ENCODE measurements around the gene PHOX2A.

Gene PHOX2A

DNA sequence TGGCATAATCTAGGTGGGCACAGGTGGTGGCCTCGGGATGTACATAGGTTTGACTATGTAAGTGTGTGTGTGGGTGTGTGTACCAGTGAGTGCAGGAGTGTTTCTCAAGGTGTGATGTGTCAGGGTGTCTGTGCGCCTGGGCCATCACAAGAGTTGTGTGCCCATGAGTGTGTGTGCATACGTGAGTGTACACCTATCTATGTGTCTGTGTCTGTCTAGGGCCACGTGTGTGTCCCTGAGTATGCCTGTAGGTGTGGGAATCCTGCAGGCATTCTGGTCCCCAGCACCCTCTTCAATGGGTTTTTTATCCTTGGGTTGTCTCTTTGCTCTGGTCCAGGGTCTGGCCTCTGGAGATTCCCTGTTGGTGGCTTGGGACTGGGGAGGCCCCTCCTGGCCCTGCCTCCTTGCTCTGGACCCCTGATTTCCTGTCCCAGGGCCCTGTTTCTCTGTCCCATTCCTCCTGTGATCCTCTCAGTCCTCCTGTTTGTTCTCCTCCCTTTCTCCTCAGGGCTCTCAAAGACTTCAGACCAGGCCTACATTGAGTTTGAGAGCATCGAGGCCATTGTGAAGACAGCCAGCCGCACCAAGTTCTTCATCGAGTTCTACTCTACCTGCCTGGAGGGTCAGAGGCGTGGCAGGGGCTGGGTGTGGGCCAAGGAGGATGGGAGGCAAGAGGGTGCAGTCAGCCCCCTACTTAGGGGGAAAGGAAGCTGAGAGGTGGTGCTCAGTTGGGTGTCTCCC is 10.0 kb downstream of the PHOX2A start:
- TF ChIP-seq, protein P1, sequence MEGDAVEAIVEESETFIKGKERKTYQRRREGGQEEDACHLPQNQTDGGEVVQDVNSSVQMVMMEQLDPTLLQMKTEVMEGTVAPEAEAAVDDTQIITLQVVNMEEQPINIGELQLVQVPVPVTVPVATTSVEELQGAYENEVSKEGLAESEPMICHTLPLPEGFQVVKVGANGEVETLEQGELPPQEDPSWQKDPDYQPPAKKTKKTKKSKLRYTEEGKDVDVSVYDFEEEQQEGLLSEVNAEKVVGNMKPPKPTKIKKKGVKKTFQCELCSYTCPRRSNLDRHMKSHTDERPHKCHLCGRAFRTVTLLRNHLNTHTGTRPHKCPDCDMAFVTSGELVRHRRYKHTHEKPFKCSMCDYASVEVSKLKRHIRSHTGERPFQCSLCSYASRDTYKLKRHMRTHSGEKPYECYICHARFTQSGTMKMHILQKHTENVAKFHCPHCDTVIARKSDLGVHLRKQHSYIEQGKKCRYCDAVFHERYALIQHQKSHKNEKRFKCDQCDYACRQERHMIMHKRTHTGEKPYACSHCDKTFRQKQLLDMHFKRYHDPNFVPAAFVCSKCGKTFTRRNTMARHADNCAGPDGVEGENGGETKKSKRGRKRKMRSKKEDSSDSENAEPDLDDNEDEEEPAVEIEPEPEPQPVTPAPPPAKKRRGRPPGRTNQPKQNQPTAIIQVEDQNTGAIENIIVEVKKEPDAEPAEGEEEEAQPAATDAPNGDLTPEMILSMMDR (IDR thresholded peaks at IDR 0.05; ENCODE audit: poor library complexity, severe bottlenecking), result no peak
- H3K9me3 ChIP-seq (ENCODE audit: severe bottlenecking), result peaks cover 2% of the 10 kb centered on the region
- no peak for DNase-seq (ENCODE audit: low spot score)
- H3K27me3 ChIP-seq (ENCODE audit: insufficient read depth, poor library complexity, severe bottlenecking), result no peaks in the 10 kb centered on the region
- H3K4me3 ChIP-seq (ENCODE audit: severe bottlenecking), result no peak overlapping the region
- H3K27ac ChIP-seq (ENCODE audit: poor library complexity, severe bottlenecking), result no peak overlapping the region
- no peaks in the 10 kb centered on the region for H3K4me1 ChIP-seq (ENCODE audit: insufficient read depth, poor library complexity, severe bottlenecking)
- H3K36me3 ChIP-seq (ENCODE audit: low read depth), result peaks cover 90% of the 10 kb centered on the region
- no peak for ATAC-seq (ENCODE audit: low read depth)

DNA sequence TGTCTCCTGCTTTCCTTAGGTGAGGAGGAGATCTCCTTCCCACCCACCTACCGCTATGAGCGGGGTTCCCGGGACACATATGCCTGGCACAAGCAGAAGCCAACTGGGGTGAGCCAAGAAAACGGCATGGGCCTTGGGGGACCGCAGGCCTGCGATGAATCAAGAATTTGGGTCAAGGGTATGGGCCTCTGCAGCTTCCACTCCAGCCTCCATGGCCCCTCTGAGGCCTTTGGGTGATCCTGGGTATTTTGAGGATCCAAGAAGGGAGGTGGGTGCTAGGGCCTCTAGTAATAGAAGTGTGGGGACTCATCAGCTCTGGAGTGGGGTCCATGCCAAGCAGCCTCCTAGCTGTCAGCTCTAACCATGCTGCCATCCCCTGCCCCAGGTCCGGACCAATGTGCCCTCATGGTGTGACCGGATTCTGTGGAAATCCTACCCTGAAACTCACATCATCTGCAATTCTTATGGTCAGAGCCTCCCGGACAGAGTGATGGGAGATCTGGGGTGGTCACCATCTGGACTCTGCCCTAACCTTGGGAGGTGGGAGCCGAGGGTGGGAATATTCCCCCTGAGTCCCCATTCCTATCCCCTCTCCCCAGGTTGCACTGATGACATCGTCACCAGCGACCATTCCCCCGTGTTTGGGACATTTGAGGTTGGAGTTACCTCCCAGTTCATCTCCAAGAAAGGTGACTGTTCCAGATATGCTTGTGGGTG is 10.8 kb downstream of the PHOX2A start:
- Histone ChIP-seq H3K9me3 (ENCODE audit: severe bottlenecking) (peaks cover 5% of the 10 kb centered on the region), H3K27ac (ENCODE audit: poor library complexity, severe bottlenecking) (no peak overlapping the region), H3K27me3 (ENCODE audit: insufficient read depth, poor library complexity, severe bottlenecking) (no peaks in the 10 kb centered on the region), H3K36me3 (ENCODE audit: low read depth) (peaks cover 93% of the 10 kb centered on the region), H3K4me3 (ENCODE audit: severe bottlenecking) (no peak overlapping the region), H3K4me1 (ENCODE audit: insufficient read depth, poor library complexity, severe bottlenecking) (no peaks in the 10 kb centered on the region)
- DNase-seq (ENCODE audit: low spot score) (no peak), ATAC-seq (ENCODE audit: low read depth) (no peak)
- TF ChIP-seq, protein P1 (IDR thresholded peaks at IDR 0.05; ENCODE audit: poor library complexity, severe bottlenecking), result no peak

DNA sequence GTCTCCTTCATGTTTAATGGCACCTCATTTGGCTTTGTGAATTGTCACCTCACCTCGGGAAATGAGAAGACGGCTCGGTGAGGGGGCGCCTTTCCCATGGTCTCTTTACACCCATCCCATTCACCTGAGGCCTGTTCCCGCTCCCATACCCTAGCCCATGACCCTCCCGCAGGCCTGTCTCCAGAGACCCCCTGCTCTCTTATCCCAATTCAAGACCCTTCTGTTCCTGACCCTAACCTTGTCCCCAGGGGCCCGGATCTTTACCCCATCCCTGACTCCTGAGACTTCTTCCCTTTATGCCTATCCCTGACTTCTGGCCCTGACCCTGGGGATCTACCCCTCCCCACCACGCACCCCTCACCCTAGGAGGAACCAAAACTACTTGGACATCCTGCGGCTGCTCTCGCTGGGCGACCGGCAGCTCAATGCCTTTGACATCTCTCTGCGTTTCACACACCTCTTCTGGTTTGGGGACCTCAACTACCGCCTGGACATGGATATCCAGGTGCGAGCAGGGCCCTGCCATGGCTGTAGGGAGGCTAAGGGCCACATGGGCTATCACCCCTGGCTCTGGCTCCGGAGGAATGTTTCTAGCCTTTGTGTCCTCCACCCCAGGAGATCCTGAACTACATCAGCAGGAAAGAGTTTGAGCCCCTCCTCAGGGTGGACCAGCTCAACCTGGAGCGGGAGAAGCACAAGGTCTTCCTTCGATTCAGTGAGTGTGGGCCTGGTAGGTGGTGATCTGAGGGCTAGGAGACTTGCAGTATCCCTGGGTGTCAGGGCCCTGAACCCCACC is 11.5 kb downstream of the PHOX2A start:
- TF ChIP-seq, protein P1 (IDR thresholded peaks at IDR 0.05; ENCODE audit: poor library complexity, severe bottlenecking), result no peak
- H3K36me3 ChIP-seq (ENCODE audit: low read depth), result peaks cover 91% of the 10 kb centered on the region

DNA sequence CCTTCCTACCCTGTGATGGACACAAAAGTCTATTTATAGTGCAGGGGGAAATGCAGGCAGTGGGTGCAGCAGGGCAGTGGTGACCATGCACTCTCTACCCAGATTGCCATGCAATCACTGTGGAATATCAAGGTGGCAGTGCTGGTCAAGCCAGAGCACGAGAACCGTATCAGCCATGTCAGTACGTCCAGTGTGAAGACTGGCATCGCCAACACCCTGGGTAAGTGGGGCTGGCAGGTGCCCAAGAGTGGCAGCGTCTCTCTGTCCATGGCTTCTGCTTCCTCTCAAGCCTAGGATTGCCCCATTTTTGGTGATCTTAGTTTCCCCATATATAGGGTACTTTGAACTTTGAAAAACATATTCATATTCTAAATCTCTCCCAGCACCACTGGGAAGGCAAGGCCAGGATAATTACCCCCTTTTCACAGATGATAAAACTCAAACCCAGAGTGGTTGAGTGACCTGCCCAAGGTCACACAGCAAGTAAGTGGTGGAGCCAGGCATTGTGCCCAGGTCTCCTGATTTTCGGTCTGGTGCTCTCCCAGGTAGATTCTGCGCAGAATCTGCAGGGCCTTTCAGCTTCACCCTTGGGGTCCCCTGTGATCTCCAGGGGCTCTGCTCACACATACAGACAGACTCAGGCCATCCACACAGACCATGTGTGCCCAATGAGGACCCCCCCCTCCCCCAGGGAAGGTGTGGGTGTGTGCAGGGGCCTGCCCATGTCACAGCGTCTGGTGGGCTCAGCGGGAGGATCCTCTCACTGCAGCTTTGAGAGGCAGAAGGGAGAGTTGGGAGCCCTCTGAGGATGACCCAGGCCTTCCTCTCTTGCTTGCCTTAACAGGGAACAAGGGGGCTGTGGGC is 12.3 kb downstream of the PHOX2A start:
- TF ChIP-seq, protein P1 (IDR thresholded peaks at IDR 0.05; ENCODE audit: poor library complexity, severe bottlenecking), result no peak

More for the DNA sequence above, 11.5 kb downstream of the PHOX2A start:
- H3K27ac ChIP-seq (ENCODE audit: poor library complexity, severe bottlenecking), result no peak overlapping the region
- H3K9me3 ChIP-seq (ENCODE audit: severe bottlenecking), result peaks cover 5% of the 10 kb centered on the region
- no peaks in the 10 kb centered on the region for H3K27me3 ChIP-seq (ENCODE audit: insufficient read depth, poor library complexity, severe bottlenecking)
- DNase-seq (ENCODE audit: low spot score) (no peak), ATAC-seq (ENCODE audit: low read depth) (no peak)
- no peak overlapping the region for H3K4me3 ChIP-seq (ENCODE audit: severe bottlenecking)
- no peaks in the 10 kb centered on the region for H3K4me1 ChIP-seq (ENCODE audit: insufficient read depth, poor library complexity, severe bottlenecking)

More for the DNA sequence above, 12.3 kb downstream of the PHOX2A start:
- no peak for ATAC-seq (ENCODE audit: low read depth)
- H3K27ac ChIP-seq (ENCODE audit: poor library complexity, severe bottlenecking), result no peak overlapping the region
- no peaks in the 10 kb centered on the region for H3K4me1 ChIP-seq (ENCODE audit: insufficient read depth, poor library complexity, severe bottlenecking)
- H3K9me3 ChIP-seq (ENCODE audit: severe bottlenecking), result peaks cover 5% of the 10 kb centered on the region
- H3K4me3 ChIP-seq (ENCODE audit: severe bottlenecking), result no peak overlapping the region
- peaks cover 92% of the 10 kb centered on the region for H3K36me3 ChIP-seq (ENCODE audit: low read depth)
- DNase-seq (ENCODE audit: low spot score), result no peak
- H3K27me3 ChIP-seq (ENCODE audit: insufficient read depth, poor library complexity, severe bottlenecking), result no peaks in the 10 kb centered on the region

All from RWPE2 (cell line).